Measurements from ENCODE around the gene CNGB1.

DNA sequence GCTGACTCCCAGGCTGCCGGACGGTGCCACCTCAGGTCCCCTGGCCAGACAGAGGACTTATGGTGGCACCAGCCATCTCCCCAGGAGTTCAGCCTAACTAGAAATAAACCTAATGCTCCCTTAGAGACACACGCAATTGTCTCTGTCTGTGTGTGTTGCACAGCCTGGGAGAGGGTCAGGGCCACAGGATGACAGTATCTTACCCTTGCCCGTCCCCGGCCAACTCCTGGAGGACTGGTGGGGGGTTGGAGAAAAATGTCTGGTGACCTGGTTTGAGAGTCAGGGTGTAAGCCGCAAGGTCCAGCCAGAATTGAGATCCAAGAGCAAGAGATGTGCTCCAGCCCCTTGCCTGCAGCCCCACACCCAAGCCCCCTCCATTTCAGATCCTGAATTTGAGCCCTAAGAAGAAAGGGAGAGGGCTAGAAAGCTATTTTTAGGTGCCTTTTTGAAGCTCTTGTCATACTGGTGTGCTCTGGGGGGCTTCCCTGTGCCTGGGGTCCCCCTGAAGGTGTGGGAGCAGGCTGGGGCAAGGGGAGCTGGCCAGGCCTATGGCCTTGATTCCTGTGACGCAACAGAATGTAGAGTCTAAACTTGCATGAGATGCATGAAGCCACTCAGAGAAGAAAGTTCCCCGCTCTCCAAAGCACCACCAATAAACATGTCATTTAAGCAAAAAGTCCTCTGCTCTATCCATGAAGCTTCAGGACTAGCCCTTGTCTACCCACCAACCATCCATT is 16.7 kb upstream of the CNGB1 start:
- TF ChIP-seq CTCF (IDR thresholded peaks at IDR 0.05; ENCODE audit: borderline replicate concordance, extremely low read depth, low read length, poor library complexity, severe bottlenecking) (no peak), EZH2 (IDR thresholded peaks at IDR 0.05; ENCODE audit: borderline replicate concordance, low read depth, low read length, severe bottlenecking) (no peak)

Measured in DND-41 (cell line).